Loucy (cell line): ENCODE data around the gene TMC2.

Source experiments
- H2AFZ ChIP-seq: fragments of 200-600 bp; sonication (generic); 2 replicates; pipeline ENCODE4 v1.6.0; 2016; ENCODE audit warnings: antibody characterized with exemption, mild to moderate bottlenecking, low read length, moderate library complexity
- H3F3A ChIP-seq: fragments of 200-600 bp; 2 replicates; pipeline ENCODE4 v1.6.0; 2016; ENCODE audit warnings: antibody characterized with exemption, low read depth, mild to moderate bottlenecking
- H3K27me3 ChIP-seq: fragments of 200-600 bp; sonication (generic); 2 replicates; pipeline ENCODE4 v1.6.1; 2014; ENCODE audit warnings: low read length, mild to moderate bottlenecking; ENCODE audit not compliant: insufficient read depth, poor library complexity, severe bottlenecking
- H3K36me3 ChIP-seq: fragments of 200-600 bp; sonication (generic); 2 replicates; pipeline ENCODE4 v1.6.1; 2016; ENCODE audit warnings: low read length; ENCODE audit not compliant: insufficient read depth
- H3K4me1 ChIP-seq: fragments of 200-600 bp; sonication (generic); 2 replicates; pipeline ENCODE4 v1.5.1; 2014; ENCODE audit warnings: low read length, mild to moderate bottlenecking; ENCODE audit not compliant: insufficient read depth, poor library complexity, severe bottlenecking
- H3K4me2 ChIP-seq: fragments of 200-600 bp; sonication (generic); 2 replicates; pipeline ENCODE4 v1.6.0; 2014; ENCODE audit warnings: antibody characterized with exemption, low read length, low read depth, mild to moderate bottlenecking; ENCODE audit not compliant: poor library complexity, severe bottlenecking
- H3K4me3 ChIP-seq: fragments of 200-600 bp; sonication (generic); 2 replicates; pipeline ENCODE4 v1.5.1; 2014; ENCODE audit warnings: low read length, mild to moderate bottlenecking, mixed read lengths; ENCODE audit not compliant: poor library complexity, severe bottlenecking
- H3K79me2 ChIP-seq: fragments of 200-600 bp; sonication (generic); 2 replicates; pipeline ENCODE4 v1.6.1; 2014; ENCODE audit warnings: low read length; ENCODE audit not compliant: insufficient read depth
- H3K9ac ChIP-seq: fragments of 200-600 bp; sonication (generic); 2 replicates; pipeline ENCODE4 v1.6.0; 2014; ENCODE audit warnings: mild to moderate bottlenecking, low read depth, low read length, moderate library complexity; ENCODE audit not compliant: poor library complexity, severe bottlenecking
- H3K9me2 ChIP-seq: fragments of 200-600 bp; sonication (generic); replicated peaks from 2 replicates; pipeline ENCODE4 v1.6.1; 2016; ENCODE audit warnings: low read depth, low read length, mixed read lengths
- H3K9me3 ChIP-seq: fragments of 200-600 bp; sonication (generic); 2 replicates; pipeline ENCODE4 v1.6.1; 2014; ENCODE audit warnings: mild to moderate bottlenecking, antibody characterized with exemption, low read length, low read depth; ENCODE audit not compliant: insufficient read depth
- H4K20me1 ChIP-seq: fragments of 200-600 bp; sonication (generic); 2 replicates; pipeline ENCODE4 v1.6.0; 2014; ENCODE audit warnings: antibody characterized with exemption, low read length, mild to moderate bottlenecking; ENCODE audit not compliant: insufficient read depth, poor library complexity, severe bottlenecking
- CTCF ChIP-seq: fragments of 200-600 bp; sonication (generic); conservative IDR thresholded peaks from 2 replicates; pipeline ENCODE4 v1.5.1; 2014; ENCODE audit warnings: mild to moderate bottlenecking, antibody characterized with exemption, low read length
- EZH2phosphoT487 ChIP-seq: fragments of 200-600 bp; IDR thresholded peaks from 2 replicates; pipeline ENCODE4 v1.6.1; 2018; ENCODE audit warnings: antibody characterized with exemption, mild to moderate bottlenecking, moderate library complexity, borderline replicate concordance

The TMC2 gene

GRCh38 chr20:2640899-2641298 is 104.5 kb downstream of the TMC2 start:
- H3K9me3 ChIP-seq = no peaks in the 10 kb centered on the region
- no peak overlapping the region for H3K4me2 ChIP-seq
- H3K9ac ChIP-seq = no peak overlapping the region
- H3K27me3 ChIP-seq = no peaks in the 10 kb centered on the region
- H3F3A ChIP-seq = no peaks in the 10 kb centered on the region
- no peaks in the 10 kb centered on the region for H3K36me3 ChIP-seq
- H3K4me1 ChIP-seq = no peaks in the 10 kb centered on the region
- H3K9me2 ChIP-seq = no peaks in the 10 kb centered on the region
- TF ChIP-seq CTCF = no peak
- no peak overlapping the region for H3K4me3 ChIP-seq
- H2AFZ ChIP-seq = no peak overlapping the region
- no peaks in the 10 kb centered on the region for H4K20me1 ChIP-seq
- H3K79me2 ChIP-seq = no peaks in the 10 kb centered on the region

- no peak for TF ChIP-seq EZH2phosphoT487
- TF ChIP-seq CTCF = no peak
- Histone ChIP-seq H3K4me1 (no peaks in the 10 kb centered on the region), H3K4me3 (no peak overlapping the region), H3K9me2 (no peaks in the 10 kb centered on the region), H3K36me3 (no peaks in the 10 kb centered on the region), H4K20me1 (no peaks in the 10 kb centered on the region), H3K4me2 (no peak overlapping the region), H2AFZ (no peak overlapping the region), H3K9ac (no peak overlapping the region), H3K9me3 (no peaks in the 10 kb centered on the region), H3F3A (no peaks in the 10 kb centered on the region), H3K79me2 (no peaks in the 10 kb centered on the region), H3K27me3 (no peaks in the 10 kb centered on the region)
These were observed 107.3 kb downstream of the TMC2 start for GRCh38 chr20:2643708-2644107.

- peaks cover 7% of the 10 kb centered on the region for H3F3A ChIP-seq
- no peaks in the 10 kb centered on the region for H3K27me3 ChIP-seq
- H2AFZ ChIP-seq = peak within 1 kb of the TSS; percentile 95
- H4K20me1 ChIP-seq = peaks cover 46% of the 10 kb centered on the region
- peaks cover 34% of the 10 kb centered on the region for H3K36me3 ChIP-seq
- H3K79me2 ChIP-seq = peaks cover 56% of the 10 kb centered on the region
- TF ChIP-seq CTCF = no peak
- no peak for TF ChIP-seq EZH2phosphoT487
- H3K9ac ChIP-seq = peak within 1 kb of the TSS; percentile 94
- H3K9me3 ChIP-seq = no peaks in the 10 kb centered on the region
- peak within 1 kb of the TSS; percentile 99 for H3K4me3 ChIP-seq
- H3K9me2 ChIP-seq = no peaks in the 10 kb centered on the region
- H3K4me2 ChIP-seq = peak within 1 kb of the TSS; percentile 99
- peaks cover 38% of the 10 kb centered on the region for H3K4me1 ChIP-seq
These were observed 115.7 kb downstream of the TMC2 start, which contains the start of gene NOP56 for GRCh38 chr20:2651772-2652723. Gene NOP56, plus strand, starts transcription at chr20:2652632. Its CDS starts 29 bp downstream, at chr20:2652661.
